SJSA1 (cell line): ENCODE results near the gene DDX3X. TPM values are rescaled to one million over a fixed set of nuclear protein-coding genes. Genes with fewer than 3 reads are reported as not detected.
"Not testable (repeated sequence)": the region's sequence is repeated elsewhere in the genome, so short reads cannot be mapped to it uniquely, and the experiment has no call there.

Experiments
- DNase-seq, 2 experiments: peaks; one replicate each; pipeline ENCODE4 v3.0.0-alpha.2; 2015 to 2020; ENCODE audit warnings: low spot score in 2 of 2, low read depth in 1 of 2
- H3K27ac ChIP-seq: fragments of 250-450 bp; sonication (Bioruptor Pico); 2 replicates; pipeline ENCODE4 v1.5.1; 2020; ENCODE audit warnings: mild to moderate bottlenecking, moderate library complexity
- H3K27me3 ChIP-seq: fragments of 250-450 bp; sonication (Bioruptor Pico); replicated peaks from 2 replicates; pipeline ENCODE4 v1.5.1; 2020; ENCODE audit warnings: mild to moderate bottlenecking, moderate library complexity
- H3K36me3 ChIP-seq: fragments of 250-450 bp; sonication (Bioruptor Pico); 2 replicates; pipeline ENCODE4 v1.5.1; 2020; ENCODE audit warnings: mild to moderate bottlenecking
- H3K4me1 ChIP-seq: fragments of 250-450 bp; sonication (Bioruptor Pico); replicated peaks from 2 replicates; pipeline ENCODE4 v1.6.1; 2021; ENCODE audit warnings: mild to moderate bottlenecking
- H3K4me3 ChIP-seq: fragments of 250-450 bp; sonication (Bioruptor Pico); 2 replicates; pipeline ENCODE4 v1.5.1; 2020; ENCODE audit warnings: mild to moderate bottlenecking
- H3K9me3 ChIP-seq: fragments of 250-450 bp; sonication (Bioruptor Pico); replicated peaks from 2 replicates; pipeline ENCODE4 v1.5.1; 2020; ENCODE audit warnings: mild to moderate bottlenecking
- total RNA-seq: library from RNA; depleted of rRNA; stranded (reverse); fragments of >200 nt; shearing (Covaris generic); gene quantifications from 2 replicates; pipeline ENCODE4 v1.2.3, GENCODE V29; 2014; rRNA removed

The DDX3X gene
- total RNA-seq, 1 experiment from 2014 or later: 228 TPM

- no peak overlapping the region for H3K4me3 ChIP-seq
- H3K9me3 ChIP-seq: no peaks in the 10 kb centered on the region
- no peaks in the 10 kb centered on the region for H3K4me1 ChIP-seq
- no peak for DNase-seq
- H3K36me3 ChIP-seq: no peaks in the 10 kb centered on the region
- no peaks in the 10 kb centered on the region for H3K27me3 ChIP-seq
- no peak overlapping the region for H3K27ac ChIP-seq
These were observed 60.3 kb downstream of the DDX3X start for GRCh38 chrX:41394293-41394692.

- no peaks in the 10 kb centered on the region for H3K36me3 ChIP-seq
- no peak for DNase-seq
- H3K27me3 ChIP-seq: no peaks in the 10 kb centered on the region
- no peaks in the 10 kb centered on the region for H3K4me1 ChIP-seq
- H3K27ac ChIP-seq: no peak overlapping the region
- H3K9me3 ChIP-seq: no peaks in the 10 kb centered on the region
- no peak overlapping the region for H3K4me3 ChIP-seq
These were observed 63.3 kb downstream of the DDX3X start for GRCh38 chrX:41397219-41397618.

- DNase-seq: no peak
- Histone ChIP-seq H3K4me3 (no peak overlapping the region), H3K9me3 (no peaks in the 10 kb centered on the region), H3K4me1 (no peaks in the 10 kb centered on the region), H3K27me3 (no peaks in the 10 kb centered on the region), H3K27ac (no peak overlapping the region), H3K36me3 (no peaks in the 10 kb centered on the region)
These were observed 63.8 kb downstream of the DDX3X start for GRCh38 chrX:41397768-41398167.

GRCh38 chrX:41402556-41402955 is 68.6 kb downstream of the DDX3X start:
- H3K9me3 ChIP-seq, H3K4me3 ChIP-seq, DNase-seq, H3K4me1 ChIP-seq, H3K36me3 ChIP-seq, H3K27ac ChIP-seq, H3K27me3 ChIP-seq: not testable (repeated sequence)

DNA sequence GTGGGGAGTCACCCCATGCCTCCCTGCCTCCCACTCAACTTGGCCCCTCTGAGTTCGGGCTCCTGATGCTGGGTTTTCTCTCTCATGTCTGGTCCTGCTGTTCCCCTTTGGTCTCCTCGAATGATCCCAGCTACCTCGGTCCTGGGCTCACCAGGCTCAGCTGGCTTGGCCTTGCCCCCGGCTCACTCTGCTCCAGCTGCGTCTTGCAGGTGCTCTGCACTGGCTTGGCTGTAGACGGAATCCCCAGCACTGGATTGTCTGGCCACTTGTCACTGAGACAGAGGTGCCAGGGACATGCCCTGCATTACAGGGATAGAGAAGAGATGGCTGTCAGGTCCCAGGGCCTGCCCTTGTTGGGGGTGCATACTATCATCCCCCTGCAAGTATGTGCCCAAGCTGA is 71.6 kb downstream of the DDX3X start:
- Histone ChIP-seq H3K36me3 (no peaks in the 10 kb centered on the region), H3K4me1 (0 out of 2 replicates have a peak, but pooled peaks cover 4% of the 10 kb centered on the region), H3K4me3 (no peak overlapping the region), H3K27ac (no peak overlapping the region), H3K27me3 (no peaks in the 10 kb centered on the region), H3K9me3 (no peaks in the 10 kb centered on the region)
- no peak for DNase-seq

DNA sequence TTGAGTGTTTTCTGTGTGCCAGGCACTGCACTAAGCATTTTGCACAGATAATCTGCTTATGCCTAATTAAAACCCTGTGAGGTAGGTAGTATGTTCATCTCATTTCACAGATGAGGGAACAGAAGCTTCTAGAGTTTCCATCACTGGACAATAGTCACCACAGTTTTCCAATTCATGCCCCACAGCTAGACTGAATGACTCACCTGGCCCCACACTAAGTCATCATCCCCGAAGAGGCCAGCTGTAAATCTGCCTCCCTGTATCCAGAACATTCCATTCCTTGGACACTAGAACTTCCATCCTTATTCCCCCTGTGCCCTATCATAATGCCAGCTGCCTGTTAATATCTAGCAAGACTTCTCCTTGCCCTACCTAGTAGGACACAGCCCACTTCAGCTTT is 72.2 kb downstream of the DDX3X start:
- Histone ChIP-seq H3K9me3 (no peaks in the 10 kb centered on the region), H3K27ac (no peak overlapping the region), H3K4me3 (no peak overlapping the region), H3K27me3 (no peaks in the 10 kb centered on the region), H3K4me1 (0 out of 2 replicates have a peak, but pooled peaks cover 4% of the 10 kb centered on the region), H3K36me3 (no peaks in the 10 kb centered on the region)
- DNase-seq: peak in 1 of 2 experiments; percentile 7

DNA sequence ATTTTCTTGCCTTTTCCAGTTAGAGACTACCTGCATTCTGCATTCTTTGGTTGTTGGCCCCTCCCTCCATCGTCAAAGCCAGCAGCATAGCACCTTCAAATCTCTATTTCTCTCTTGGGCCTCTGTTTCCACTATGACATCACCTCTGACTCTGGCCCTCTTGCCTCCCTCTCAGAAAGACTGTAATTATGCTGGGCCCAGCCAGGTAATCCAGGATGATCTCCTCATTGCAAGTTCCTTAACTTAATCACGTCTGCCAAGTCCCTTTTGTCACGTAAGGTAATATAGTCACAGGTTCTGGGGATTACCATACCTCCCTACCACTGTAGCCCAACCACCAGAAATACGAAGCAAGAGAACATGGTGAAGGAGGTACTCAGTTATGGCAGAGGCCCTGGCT is 73.9 kb downstream of the DDX3X start:
- H3K36me3 ChIP-seq: no peaks in the 10 kb centered on the region
- no peak overlapping the region for H3K27ac ChIP-seq

GRCh38 chrX:41408576-41408975 is 74.6 kb downstream of the DDX3X start:
- no peak for DNase-seq
- no peaks in the 10 kb centered on the region for H3K36me3 ChIP-seq

More for the DNA sequence above, 73.9 kb downstream of the DDX3X start:
- Histone ChIP-seq H3K9me3 (no peaks in the 10 kb centered on the region), H3K4me1 (0 out of 2 replicates have a peak, but pooled peaks cover 4% of the 10 kb centered on the region), H3K4me3 (no peak overlapping the region), H3K27me3 (no peaks in the 10 kb centered on the region)
- no peak for DNase-seq

DNA sequence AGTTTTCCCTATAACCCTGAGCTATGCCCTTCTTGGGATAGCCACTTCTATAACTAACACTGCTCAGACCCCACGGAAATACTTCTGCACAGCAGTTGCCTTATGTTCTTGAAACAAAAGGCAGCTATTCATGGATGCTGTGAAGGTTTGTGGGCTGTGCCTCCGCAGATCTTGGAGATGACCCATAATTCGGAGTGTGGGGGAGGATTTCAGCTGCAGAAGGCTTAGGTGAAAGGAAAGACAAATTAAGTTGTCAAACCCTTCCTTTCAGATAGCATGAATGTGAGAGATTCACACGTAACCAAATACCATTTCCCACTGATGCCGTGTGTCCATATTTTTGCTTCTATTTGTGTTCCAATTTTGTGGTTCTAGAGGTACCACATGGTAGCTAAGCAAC is 75.0 kb downstream of the DDX3X start:
- Histone ChIP-seq H3K4me3 (no peak overlapping the region), H3K36me3 (no peaks in the 10 kb centered on the region), H3K27me3 (no peaks in the 10 kb centered on the region), H3K27ac (no peak overlapping the region), H3K4me1 (0 out of 2 replicates have a peak, but pooled peaks cover 4% of the 10 kb centered on the region), H3K9me3 (no peaks in the 10 kb centered on the region)
- no peak for DNase-seq

More at GRCh38 chrX:41408576-41408975, 74.6 kb downstream of the DDX3X start:
- Histone ChIP-seq H3K9me3 (no peaks in the 10 kb centered on the region), H3K4me1 (0 out of 2 replicates have a peak, but pooled peaks cover 4% of the 10 kb centered on the region), H3K27me3 (no peaks in the 10 kb centered on the region), H3K4me3 (no peak overlapping the region), H3K27ac (no peak overlapping the region)

DNA sequence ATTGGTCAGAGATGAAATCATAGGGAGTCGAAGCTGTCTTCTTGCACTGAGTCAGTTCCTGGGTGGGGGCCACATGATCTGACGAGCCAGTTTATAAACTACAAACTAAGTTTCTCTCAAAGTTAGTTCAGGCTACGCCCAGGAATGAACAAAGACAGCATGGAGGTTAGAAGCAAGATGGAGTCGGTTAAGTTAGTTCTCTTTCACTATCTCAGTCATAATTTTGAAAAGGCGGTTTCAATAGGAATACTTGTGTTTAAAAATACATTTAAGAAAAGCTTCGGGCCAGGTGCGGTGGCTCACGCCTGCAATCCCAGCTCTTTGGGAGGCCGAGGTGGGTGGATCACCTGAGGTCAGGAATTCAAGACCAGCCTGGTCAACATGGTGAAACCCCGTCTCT is 77.3 kb downstream of the DDX3X start:
- H3K4me3 ChIP-seq, H3K27ac ChIP-seq, H3K36me3 ChIP-seq: not testable (repeated sequence)

DNA sequence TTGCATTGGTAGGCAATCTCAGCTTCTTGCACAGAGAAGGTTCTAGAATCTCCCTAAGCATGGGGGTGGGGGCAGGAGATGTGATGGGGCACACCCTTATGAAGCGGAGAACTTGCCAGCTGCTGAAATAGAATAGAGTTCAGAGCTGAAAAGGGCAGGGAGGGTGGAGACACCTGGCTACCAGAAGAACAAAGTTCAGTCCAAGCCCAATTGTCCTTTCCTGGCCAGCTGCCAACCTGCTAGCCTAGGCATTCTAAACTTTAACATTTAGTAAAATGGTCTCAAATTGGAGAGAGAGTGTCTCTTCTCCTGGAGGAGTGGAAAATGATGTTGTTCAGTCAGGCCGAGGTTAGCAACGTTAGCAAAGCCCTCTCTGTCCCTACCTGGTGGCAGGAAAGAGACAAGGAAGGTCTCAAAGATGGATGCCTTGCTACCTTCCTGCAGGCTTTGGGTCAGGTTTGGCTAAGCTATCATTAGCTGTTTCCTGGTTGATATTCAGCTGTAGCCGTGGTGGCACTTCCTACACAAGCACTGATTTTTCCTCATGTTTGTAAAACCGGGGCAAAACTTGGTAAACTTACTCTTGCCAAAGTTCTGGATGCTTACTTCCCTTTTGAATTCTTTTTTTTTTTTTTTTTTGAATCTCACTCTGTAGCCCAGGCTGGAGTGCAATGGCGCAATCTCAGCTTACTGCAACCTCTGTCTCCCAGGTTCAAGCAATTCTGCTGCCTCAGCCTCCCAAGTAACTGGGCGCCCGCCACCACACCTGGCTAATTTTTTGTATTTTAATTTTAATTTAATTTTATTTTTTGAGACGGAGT is 78.5 kb downstream of the DDX3X start:
- Histone ChIP-seq H3K36me3 (no peaks in the 10 kb centered on the region), H3K27ac (no peak overlapping the region), H3K4me3 (no peak overlapping the region), H3K4me1 (no peaks in the 10 kb centered on the region), H3K27me3 (no peaks in the 10 kb centered on the region), H3K9me3 (no peaks in the 10 kb centered on the region)
- no peak for DNase-seq

More for the DNA sequence above, 77.3 kb downstream of the DDX3X start:
- not testable (repeated sequence) for H3K27me3 ChIP-seq, H3K4me1 ChIP-seq, H3K9me3 ChIP-seq, DNase-seq

Other genes starting within 250 kb of the DDX3X start
- gene USP9X, start 248.7 kb upstream of the DDX3X start, total RNA-seq: 37.1 and 51.8 TPM in 2 replicates
- gene NYX, start 113.2 kb downstream of the DDX3X start, total RNA-seq: not detected in 2 replicates